Neural crest cell (in vitro differentiated cells): Measurements from ENCODE around the gene DAPK1. TPM values are rescaled to one million over a fixed set of nuclear protein-coding genes. Genes with fewer than 3 reads are reported as not detected.

Source experiments
- DNase-seq: peaks from one replicate; pipeline ENCODE4 v3.0.0; 2021; ENCODE audit warnings: low read depth, mixed read lengths, low spot score
- H3K27ac Mint-ChIP-seq: one replicate; pipeline ENCODE4 v1.8.0; 2021; ENCODE audit warnings: mild to moderate bottlenecking, mixed read lengths; ENCODE audit not compliant: unreplicated experiment
- H3K27me3 Mint-ChIP-seq: 2 replicates; pipeline ENCODE4 v1.8.0; 2021; ENCODE audit warnings: low read depth, mild to moderate bottlenecking, mixed read lengths
- H3K36me3 Mint-ChIP-seq: 2 replicates; pipeline ENCODE4 v1.8.0; 2021; ENCODE audit warnings: low read depth, mild to moderate bottlenecking, mixed read lengths
- H3K4me1 Mint-ChIP-seq: 2 replicates; pipeline ENCODE4 v1.8.0; 2021; ENCODE audit warnings: mixed read lengths
- H3K4me3 Mint-ChIP-seq: one replicate; pipeline ENCODE4 v1.8.0; 2021; ENCODE audit warnings: mild to moderate bottlenecking, mixed read lengths
- H3K9me3 Mint-ChIP-seq: 2 replicates; pipeline ENCODE4 v1.8.0; 2021; ENCODE audit warnings: mixed read lengths
- CTCF ChIP-seq: fragments of 200-600 bp; sonication (generic); conservative IDR thresholded peaks from 2 replicates; pipeline ENCODE4 v1.5.0; 2021; ENCODE audit warnings: antibody characterized with exemption, mild to moderate bottlenecking
- total RNA-seq: library from RNA; stranded (reverse); gene quantifications from 2 replicates; pipeline ENCODE4 v1.2.1, GENCODE V29; 2021

Gene DAPK1
- total RNA-seq, 1 donor from 2014 or later, result 62.7 TPM

- TF ChIP-seq CTCF, result no peak
- H3K27me3 Mint-ChIP-seq, result peaks cover 6% of the 10 kb centered on the region
- no peak overlapping the region for H3K27ac Mint-ChIP-seq
- H3K4me1 Mint-ChIP-seq, result no peaks in the 10 kb centered on the region
- no peaks in the 10 kb centered on the region for H3K9me3 Mint-ChIP-seq
- no peaks in the 10 kb centered on the region for H3K36me3 Mint-ChIP-seq
- no peak overlapping the region for H3K4me3 Mint-ChIP-seq
- DNase-seq, result no peak
These were observed 221.4 kb downstream of the DAPK1 start for GRCh38 chr9:87718852-87719612.

- H3K4me1 Mint-ChIP-seq, result no peaks in the 10 kb centered on the region
- no peaks in the 10 kb centered on the region for H3K36me3 Mint-ChIP-seq
- no peak for DNase-seq
- H3K27me3 Mint-ChIP-seq, result peaks cover 6% of the 10 kb centered on the region
- no peak overlapping the region for H3K4me3 Mint-ChIP-seq
- TF ChIP-seq CTCF, result no peak
- no peaks in the 10 kb centered on the region for H3K9me3 Mint-ChIP-seq
- no peak overlapping the region for H3K27ac Mint-ChIP-seq
These were observed 222.5 kb downstream of the DAPK1 start for GRCh38 chr9:87720173-87720572.

DNA sequence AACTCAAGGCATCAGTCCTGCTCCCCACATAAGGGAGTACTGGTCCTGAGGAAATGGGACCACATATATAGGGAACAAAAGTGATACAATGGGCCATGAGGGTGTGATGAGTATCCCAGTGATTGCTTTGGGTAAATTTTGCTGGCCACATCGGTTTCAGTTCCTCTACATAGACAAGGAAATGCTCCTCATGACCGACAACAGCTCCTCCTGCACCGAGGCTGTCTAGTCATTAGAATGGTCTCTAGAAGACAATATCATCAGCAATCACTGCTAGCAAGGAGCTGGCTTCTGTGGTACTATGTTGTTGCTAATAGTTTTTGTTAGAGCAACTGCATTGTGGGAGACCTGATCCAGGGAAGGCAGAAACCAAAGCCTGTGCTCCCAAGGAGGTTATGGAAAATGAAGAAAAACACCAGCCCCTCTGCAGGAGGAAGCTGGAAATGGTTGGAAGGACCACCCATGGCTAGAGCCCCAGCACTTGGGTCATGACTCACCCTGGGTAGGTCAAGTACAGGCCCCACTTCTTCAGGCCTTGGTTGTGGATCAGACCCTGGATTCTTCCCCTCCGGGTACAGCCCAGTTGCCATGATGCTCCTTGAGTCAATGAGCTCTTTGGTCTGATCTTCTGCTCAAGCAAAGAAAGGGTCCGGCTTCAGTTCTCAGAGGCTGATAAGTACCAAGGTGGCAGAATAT is 224.9 kb downstream of the DAPK1 start:
- Mint-ChIP-seq H3K4me3 (no peak overlapping the region), H3K4me1 (peaks cover 4% of the 10 kb centered on the region), H3K9me3 (no peaks in the 10 kb centered on the region), H3K27me3 (peaks cover 7% of the 10 kb centered on the region), H3K36me3 (no peaks in the 10 kb centered on the region), H3K27ac (no peak overlapping the region)
- TF ChIP-seq CTCF, result no peak
- DNase-seq, result no peak

DNA sequence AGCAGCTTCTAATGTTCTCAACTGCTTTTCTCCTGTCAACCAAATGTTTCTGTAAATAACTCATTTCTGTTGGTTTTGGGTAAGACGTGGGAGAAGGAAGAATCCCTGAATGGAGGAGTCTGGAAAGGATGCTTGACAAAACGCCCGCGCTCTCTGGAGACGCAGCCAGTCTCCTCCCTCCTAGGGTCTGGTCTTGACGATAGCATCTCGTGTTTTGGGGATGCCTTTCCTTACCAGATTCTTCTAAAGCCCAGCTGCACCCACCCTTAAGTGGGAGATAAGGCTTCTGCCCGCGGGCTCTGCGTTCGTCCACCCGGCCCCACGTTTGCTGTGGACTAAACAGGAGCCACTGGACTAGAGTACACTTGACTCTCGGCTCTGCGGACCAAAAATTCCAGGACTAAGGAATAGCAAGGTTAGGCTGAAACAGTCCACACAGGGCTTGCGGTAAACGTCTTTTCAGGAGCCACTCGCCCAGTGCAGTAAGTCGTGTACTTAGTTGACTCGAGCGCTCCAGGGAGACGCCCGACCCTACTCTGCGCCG is 227.8 kb downstream of the DAPK1 start:
- Mint-ChIP-seq H3K27me3 (peaks cover 7% of the 10 kb centered on the region), H3K36me3 (peaks cover 3% of the 10 kb centered on the region), H3K27ac (no peak overlapping the region), H3K9me3 (no peaks in the 10 kb centered on the region), H3K4me3 (peak overlapping the region; percentile 95), H3K4me1 (peaks cover 4% of the 10 kb centered on the region)
- DNase-seq, result no peak
- TF ChIP-seq CTCF, result no peak

GRCh38 chr9:87725900-87726709 is 228.4 kb downstream of the DAPK1 start, which contains the start of gene CTSL:
TSS of gene CTSL (plus strand) at chr9:87726119. CDS start at chr9:87727604, 1,485 bp downstream.
- peak; percentile 61 for DNase-seq
- H3K9me3 Mint-ChIP-seq, result no peaks in the 10 kb centered on the region
- peak within 1 kb of the TSS; percentile 90 for H3K27ac Mint-ChIP-seq
- peaks cover 4% of the 10 kb centered on the region for H3K4me1 Mint-ChIP-seq
- peaks cover 5% of the 10 kb centered on the region for H3K27me3 Mint-ChIP-seq
- H3K4me3 Mint-ChIP-seq, result peak within 1 kb of the TSS; percentile 95
- TF ChIP-seq CTCF, result peak; percentile 51
- H3K36me3 Mint-ChIP-seq, result peaks cover 7% of the 10 kb centered on the region
